AG20443 (cell line): Measurements from ENCODE around the gene MESP1.
A peak's percentile ranks its signal among the peaks of the same experiment; 100 is the strongest.
"Not testable (repeated sequence)": the region's sequence is repeated elsewhere in the genome, so short reads cannot be mapped to it uniquely, and the experiment has no call there.

ENCODE experiments used
- DNase-seq: peaks from one replicate; pipeline ENCODE4 v3.0.0; 2012; ENCODE audit warnings: low spot score, mixed read lengths

The MESP1 gene

GRCh38 chr15:89750560-89751542 is at the start of gene MESP1:
MESP1 (minus strand) TSS chr15:89751249; CDS start chr15:89751231, 18 bp downstream.
- peak; percentile 98 for DNase-seq

GRCh38 chr15:89799918-89800498 is 49.0 kb upstream of the MESP1 start:
- DNase-seq = no peak

GRCh38 chr15:89799011-89799911 is 48.2 kb upstream of the MESP1 start:
- no peak for DNase-seq

GRCh38 chr15:89797678-89798201 is 46.7 kb upstream of the MESP1 start:
- no peak for DNase-seq

GRCh38 chr15:89795996-89796395 is 44.9 kb upstream of the MESP1 start:
- DNase-seq = no peak

- no peak for DNase-seq
Observed at GRCh38 chr15:89794627-89795241, 43.7 kb upstream of the MESP1 start.

- no peak for DNase-seq
Observed at GRCh38 chr15:89792106-89792805, 41.2 kb upstream of the MESP1 start.

GRCh38 chr15:89790661-89791060 is 39.6 kb upstream of the MESP1 start:
- DNase-seq = no peak

GRCh38 chr15:89790206-89790605 is 39.2 kb upstream of the MESP1 start:
- DNase-seq = no peak

GRCh38 chr15:89788585-89788984 is 37.5 kb upstream of the MESP1 start:
- DNase-seq = not testable (repeated sequence)

GRCh38 chr15:89787944-89788343 is 36.9 kb upstream of the MESP1 start:
- DNase-seq = no peak

GRCh38 chr15:89785774-89786140 is 34.7 kb upstream of the MESP1 start:
- no peak for DNase-seq

- no peak for DNase-seq
Observed at GRCh38 chr15:89785064-89785773, 34.2 kb upstream of the MESP1 start.

GRCh38 chr15:89784686-89784960 is 33.6 kb upstream of the MESP1 start:
- no peak for DNase-seq

GRCh38 chr15:89783861-89784685 is 33.0 kb upstream of the MESP1 start:
- DNase-seq = no peak

- peak; percentile 69 for DNase-seq
Observed at GRCh38 chr15:89783111-89783860, 32.2 kb upstream of the MESP1 start.

- DNase-seq = not testable (repeated sequence)
Observed at GRCh38 chr15:89782619-89782950, 31.5 kb upstream of the MESP1 start.

- peak; percentile 68 for DNase-seq
Observed at GRCh38 chr15:89781891-89782618, 31.0 kb upstream of the MESP1 start.
